ENCODE data around the gene LZIC.

GRCh38 chr1:9901148-9902059, 41.8 kb downstream of the LZIC start:
- TF ChIP-seq POLR2AphosphoS5 (IDR thresholded peaks at IDR 0.05; ENCODE audit: borderline replicate concordance, low read depth, low read length): no peak
- no peak for TF ChIP-seq EZH2 (IDR thresholded peaks at IDR 0.05)
- no peak for TF ChIP-seq FOXP2 (optimal IDR thresholded peaks at IDR 0.05; ENCODE audit: control extremely low read depth, extremely low read length, insufficient read depth)

Data from SK-N-MC (cell line).